ENCODE measurements around the gene NLGN4X.

- no peak for TF ChIP-seq CTCF (IDR thresholded peaks at IDR 0.05; ENCODE audit: poor library complexity, severe bottlenecking)
- TF ChIP-seq TAF1 (IDR thresholded peaks at IDR 0.05; ENCODE audit: low read depth) = peak; percentile 27
- TF ChIP-seq SMC3 (conservative IDR thresholded peaks at IDR 0.05; ENCODE audit: poor library complexity) = no peak
- TF ChIP-seq EZH2 (IDR thresholded peaks at IDR 0.05; ENCODE audit: borderline replicate concordance, insufficient read depth, low read length, poor library complexity, severe bottlenecking) = no peak
- no peak for TF ChIP-seq POLR2AphosphoS5 (IDR thresholded peaks at IDR 0.05)
- peak; percentile 47 for TF ChIP-seq REST (IDR thresholded peaks at IDR 0.05; ENCODE audit: borderline replicate concordance)
- no peak for TF ChIP-seq EP300 (conservative IDR thresholded peaks at IDR 0.05; ENCODE audit: poor library complexity, severe bottlenecking)
- TF ChIP-seq RAD21 (conservative IDR thresholded peaks at IDR 0.05) = peak; percentile 20
- peak; percentile 62 for TF ChIP-seq MXI1 (conservative IDR thresholded peaks at IDR 0.05; ENCODE audit: poor library complexity, severe bottlenecking)
Observed at GRCh38 chrX:6225288-6225910, 3.3 kb downstream of the NLGN4X start.
